Endometrial microvascular endothelial cells (primary cell): ENCODE results near the gene HERC3. TPM values are rescaled to one million over a fixed set of nuclear protein-coding genes. Genes with fewer than 3 reads are reported as not detected.
"Not testable (repeated sequence)": the region's sequence is repeated elsewhere in the genome, so short reads cannot be mapped to it uniquely, and the experiment has no call there.

Source experiments
- in situ Hi-C: cut with HindIII; loops from 2 replicates; pipeline ENCODE4 v1.10.0; 2017; ENCODE audit warnings: low sequenced_read_pairs, low pct_unique_long_range_greater_than_20kb; ENCODE audit errors: inconsistent ontology term
- total RNA-seq: library from RNA; depleted of rRNA; stranded (reverse); fragments of >200 nt; gene quantifications from one replicate; pipeline ENCODE4 v1.2.3, GENCODE V29; 2015; ENCODE audit errors: inconsistent ontology term

HERC3 gene
- total RNA-seq, 1 donor from 2014 or later: 42.0 TPM

- in situ Hi-C loops: no loop called here
Observed at GRCh38 chr4:88604978-88605678, 12.8 kb downstream of the HERC3 start.

- in situ Hi-C loops: no loop called here
Observed at GRCh38 chr4:88605736-88606135, 13.5 kb downstream of the HERC3 start.

GRCh38 chr4:88606832-88607231, 14.6 kb downstream of the HERC3 start:
- in situ Hi-C loops: no loop called here

- in situ Hi-C loops: no loop called here
Observed at GRCh38 chr4:88609387-88609786, 17.1 kb downstream of the HERC3 start.

- in situ Hi-C loops: not testable (repeated sequence)
Observed at GRCh38 chr4:88609794-88610193, 17.5 kb downstream of the HERC3 start.

- in situ Hi-C loops: no loop called here
Observed at GRCh38 chr4:88610771-88611170, 18.5 kb downstream of the HERC3 start.

GRCh38 chr4:88613417-88613875, 21.2 kb downstream of the HERC3 start:
- in situ Hi-C loops: no loop called here

- in situ Hi-C loops: no loop called here
Observed at GRCh38 chr4:88614058-88614457, 21.8 kb downstream of the HERC3 start.

GRCh38 chr4:88616275-88617150, 24.2 kb downstream of the HERC3 start:
- in situ Hi-C loops: no loop called here

GRCh38 chr4:88618782-88619485, 26.7 kb downstream of the HERC3 start:
- in situ Hi-C loops: no loop called here

GRCh38 chr4:88619971-88620370, 27.7 kb downstream of the HERC3 start:
- in situ Hi-C loops: no loop called here

GRCh38 chr4:88621763-88622327, 29.6 kb downstream of the HERC3 start:
- in situ Hi-C loops: no loop called here

- in situ Hi-C loops: no loop called here
Observed at GRCh38 chr4:88623097-88623496, 30.8 kb downstream of the HERC3 start.

- in situ Hi-C loops: no loop called here
Observed at GRCh38 chr4:88628746-88629145, 36.5 kb downstream of the HERC3 start.

- in situ Hi-C loops: no loop called here
Observed at GRCh38 chr4:88629826-88630225, 37.5 kb downstream of the HERC3 start.

- in situ Hi-C loops: no loop called here
Observed at GRCh38 chr4:88630756-88631155, 38.5 kb downstream of the HERC3 start.

GRCh38 chr4:88643932-88644331, 51.7 kb downstream of the HERC3 start:
- in situ Hi-C loops: no loop called here

GRCh38 chr4:88645994-88646393, 53.7 kb downstream of the HERC3 start:
- in situ Hi-C loops: no loop called here
